PC-9 (cell line): ENCODE results near the gene HEMK1. TPM values are rescaled to one million over a fixed set of nuclear protein-coding genes. Genes with fewer than 3 reads are reported as not detected.

Experiments used
- BruUV-seq: library from RNA; stranded (reverse); fragments of 400-500 nt; replicated peaks from 2 replicates; lab custom pipeline; 2021; lab: Mats Ljungman, UMichigan
- CTCF ChIA-PET: fragments of 300-600 bp; sonication (Branson Sonifier 250); formaldehyde crosslinking; loops from one replicate; lab custom pipeline; 2022; ENCODE audit warnings: antibody characterized with exemption; lab: Charles Lee
- POLR2A ChIA-PET: fragments of 300-600 bp; sonication (Branson Sonifier 250); formaldehyde crosslinking; loops from one replicate; lab custom pipeline; 2022; ENCODE audit warnings: antibody characterized with exemption; ENCODE audit not compliant: unreplicated experiment; lab: Charles Lee
- DNase-seq, 2 experiments: peaks; one replicate each; pipeline versions ENCODE4 v3.0.0 to v3.0.0-alpha.2; 2015 to 2022; ENCODE audit warnings: mixed read lengths in 1 of 2
- H2AFZ ChIP-seq: fragments of 200-600 bp; sonication (generic); 2 replicates; pipeline ENCODE4 v1.8.1; 2017; ENCODE audit warnings: antibody characterized with exemption
- H3F3A ChIP-seq: fragments of 200-600 bp; sonication (generic); 2 replicates; pipeline ENCODE4 v1.8.1; 2017; ENCODE audit warnings: antibody characterized with exemption, mild to moderate bottlenecking, low read depth; ENCODE audit not compliant: insufficient read depth
- H3K27ac ChIP-seq: fragments of 200-600 bp; sonication (generic); 2 replicates; pipeline ENCODE4 v1.6.1; 2016; ENCODE audit warnings: mixed run types
- H3K27me3 ChIP-seq: fragments of 200-600 bp; sonication (generic); 2 replicates; pipeline ENCODE4 v1.6.1; 2016; ENCODE audit warnings: low read depth, mixed run types; ENCODE audit not compliant: insufficient read depth
- H3K36me3 ChIP-seq: fragments of 200-600 bp; sonication (generic); 2 replicates; pipeline ENCODE4 v1.6.1; 2016; ENCODE audit warnings: low read depth, mixed run types
- H3K4me1 ChIP-seq: fragments of 200-600 bp; sonication (generic); replicated peaks from 2 replicates; pipeline ENCODE4 v1.6.1; 2016; ENCODE audit warnings: mixed run types; ENCODE audit not compliant: insufficient read depth
- H3K4me2 ChIP-seq: fragments of 200-600 bp; sonication (generic); 2 replicates; pipeline ENCODE4 v1.6.1; 2017; ENCODE audit warnings: mixed run types
- H3K4me3 ChIP-seq: fragments of 200-600 bp; sonication (generic); 2 replicates; pipeline ENCODE4 v1.6.1; 2016; ENCODE audit warnings: mixed run types
- H3K79me2 ChIP-seq: fragments of 200-600 bp; sonication (generic); 2 replicates; pipeline ENCODE4 v1.6.1; 2017; ENCODE audit warnings: low read depth, mixed run types
- H3K9me2 ChIP-seq: fragments of 200-600 bp; sonication (generic); 2 replicates; pipeline ENCODE4 v1.8.1; 2017; ENCODE audit warnings: mild to moderate bottlenecking; ENCODE audit not compliant: insufficient read depth
- H3K9me3 ChIP-seq: fragments of 200-600 bp; sonication (generic); 2 replicates; pipeline ENCODE4 v1.8.1; 2016; ENCODE audit warnings: low read depth; ENCODE audit not compliant: insufficient read depth
- H4K20me1 ChIP-seq: fragments of 200-600 bp; sonication (generic); 2 replicates; pipeline ENCODE4 v1.8.1; 2017; ENCODE audit not compliant: insufficient read depth
- CTCF ChIP-seq: fragments of 200-600 bp; sonication (generic); conservative IDR thresholded peaks from 2 replicates; pipeline ENCODE4 v1.6.1; 2017; ENCODE audit warnings: mixed run types, antibody characterized with exemption, mild to moderate bottlenecking, moderate library complexity
- EZH2 ChIP-seq: fragments of 200-600 bp; sonication (generic); IDR thresholded peaks from 2 replicates; pipeline ENCODE4 v1.8.0; 2017; ENCODE audit warnings: antibody characterized with exemption, low read depth
- intact Hi-C: fragments of 100-400 bp; cut with micrococcal nuclease; formaldehyde crosslinking; loops from one replicate; pipeline ENCODE4 v1.10.0; 2022; ENCODE audit not compliant: unreplicated experiment
- total RNA-seq: library from RNA; stranded (reverse); gene quantifications from 2 replicates; pipeline ENCODE4 v1.2.3, GENCODE V29; 2021

HEMK1 gene
- total RNA-seq, 1 experiment from 2014 or later = 20.6 TPM

- no peaks in the 10 kb centered on the region for H3K9me3 ChIP-seq
- H3K4me1 ChIP-seq = peaks cover 12% of the 10 kb centered on the region
- H3K27me3 ChIP-seq = no peaks in the 10 kb centered on the region
- intact Hi-C loops = loop anchor here (2.0 kb wide), 1 partner anchor 262 kb away; the partner anchor contains the start of genes CYB561D2 and NPRL2
- H4K20me1 ChIP-seq = no peaks in the 10 kb centered on the region
- H3K4me2 ChIP-seq = peak overlapping the region; percentile 90
- BruUV-seq = no TSS peak
- H3K27ac ChIP-seq = no peak overlapping the region
- no peaks in the 10 kb centered on the region for H3K36me3 ChIP-seq
- peak overlapping the region; percentile 81 for H2AFZ ChIP-seq
- TF ChIP-seq EZH2 = no peak
- TF ChIP-seq CTCF = no peak
- DNase-seq = no peak
- H3K9me2 ChIP-seq = no peaks in the 10 kb centered on the region
- H3K4me3 ChIP-seq = peak overlapping the region; percentile 65; the same call in 1 of the 2 replicates
- peaks cover 12% of the 10 kb centered on the region; the same call in 1 of the 2 replicates for H3F3A ChIP-seq
- CTCF ChIA-PET = interaction anchor here (0.5 to 0.8 kb wide), 3 partner anchors 23 to 265 kb away, joined by 3 read pairs; no protein-coding TSS in a partner anchor
- POLR2A ChIA-PET = interaction anchor here (0.7 to 0.8 kb wide), 2 partner anchors 43 to 275 kb away, joined by 6 to 7 read pairs; partner anchors contain the start of gene HEMK1
- no peaks in the 10 kb centered on the region for H3K79me2 ChIP-seq
These were observed 43.0 kb downstream of the HEMK1 start for GRCh38 chr3:50612234-50612882.

GRCh38 chr3:50612970-50613846, 43.9 kb downstream of the HEMK1 start:
- Histone ChIP-seq H3K4me1 (peaks cover 13% of the 10 kb centered on the region), H3K27me3 (no peaks in the 10 kb centered on the region), H4K20me1 (no peaks in the 10 kb centered on the region), H3K36me3 (no peaks in the 10 kb centered on the region), H3F3A (peaks cover 12% of the 10 kb centered on the region; the same call in 1 of the 2 replicates), H3K9me2 (no peaks in the 10 kb centered on the region), H3K4me2 (no peak overlapping the region), H3K79me2 (peaks cover 8% of the 10 kb centered on the region), H2AFZ (no peak overlapping the region), H3K4me3 (no peak overlapping the region), H3K27ac (no peak overlapping the region), H3K9me3 (no peaks in the 10 kb centered on the region)
- DNase-seq = no peak
- ChIA-PET CTCF (interaction anchor here (0.6 to 1.1 kb wide), 3 partner anchors 11 to 887 kb away, joined by 3 to 7 read pairs (median 5); partner anchors contain the start of gene DCAF1), POLR2A (interaction anchor here (0.8 kb wide), 1 partner anchor 44 kb away, joined by 6 read pairs; the partner anchor contains the start of gene HEMK1)
- no peak for TF ChIP-seq CTCF
- no peak for TF ChIP-seq EZH2
- BruUV-seq = no TSS peak
- intact Hi-C loops = loop anchor here (2.0 kb wide), 1 partner anchor 262 kb away; the partner anchor contains the start of genes CYB561D2 and NPRL2

- TF ChIP-seq CTCF = no peak
- no peak for TF ChIP-seq EZH2
- Histone ChIP-seq H3K4me3 (no peak overlapping the region), H3K9me2 (no peaks in the 10 kb centered on the region), H3K36me3 (peaks cover 3% of the 10 kb centered on the region; the same call in 1 of the 2 replicates), H3K27ac (no peak overlapping the region), H3K9me3 (no peaks in the 10 kb centered on the region), H3F3A (peaks cover 12% of the 10 kb centered on the region; the same call in 1 of the 2 replicates), H3K4me1 (peaks cover 33% of the 10 kb centered on the region), H3K27me3 (no peaks in the 10 kb centered on the region), H3K79me2 (peaks cover 28% of the 10 kb centered on the region), H2AFZ (no peak overlapping the region), H3K4me2 (no peak overlapping the region), H4K20me1 (no peaks in the 10 kb centered on the region)
- ChIA-PET POLR2A (no interaction called here), CTCF (no interaction called here)
- DNase-seq = no peak
- intact Hi-C loops = loop anchor here (2.0 to 5.0 kb wide), 4 partner anchors 192 to 882 kb away; no protein-coding TSS in a partner anchor
- BruUV-seq = no TSS peak
These were observed 45.9 kb downstream of the HEMK1 start for GRCh38 chr3:50615190-50615589.
